ENCODE results near the gene HTR2A.

GRCh38 chr13:46817838-46818476 is 78.9 kb downstream of the HTR2A start:
- TF ChIP-seq, protein P1, sequence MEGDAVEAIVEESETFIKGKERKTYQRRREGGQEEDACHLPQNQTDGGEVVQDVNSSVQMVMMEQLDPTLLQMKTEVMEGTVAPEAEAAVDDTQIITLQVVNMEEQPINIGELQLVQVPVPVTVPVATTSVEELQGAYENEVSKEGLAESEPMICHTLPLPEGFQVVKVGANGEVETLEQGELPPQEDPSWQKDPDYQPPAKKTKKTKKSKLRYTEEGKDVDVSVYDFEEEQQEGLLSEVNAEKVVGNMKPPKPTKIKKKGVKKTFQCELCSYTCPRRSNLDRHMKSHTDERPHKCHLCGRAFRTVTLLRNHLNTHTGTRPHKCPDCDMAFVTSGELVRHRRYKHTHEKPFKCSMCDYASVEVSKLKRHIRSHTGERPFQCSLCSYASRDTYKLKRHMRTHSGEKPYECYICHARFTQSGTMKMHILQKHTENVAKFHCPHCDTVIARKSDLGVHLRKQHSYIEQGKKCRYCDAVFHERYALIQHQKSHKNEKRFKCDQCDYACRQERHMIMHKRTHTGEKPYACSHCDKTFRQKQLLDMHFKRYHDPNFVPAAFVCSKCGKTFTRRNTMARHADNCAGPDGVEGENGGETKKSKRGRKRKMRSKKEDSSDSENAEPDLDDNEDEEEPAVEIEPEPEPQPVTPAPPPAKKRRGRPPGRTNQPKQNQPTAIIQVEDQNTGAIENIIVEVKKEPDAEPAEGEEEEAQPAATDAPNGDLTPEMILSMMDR (IDR thresholded peaks at IDR 0.05): no peak
- TF ChIP-seq POLR2A (IDR thresholded peaks at IDR 0.05): no peak
